Endothelial cell of umbilical vein (primary cell): ENCODE data around the gene GNG8.

ENCODE experiments used
- EZH2 ChIP-seq: IDR thresholded peaks from 2 replicates; pipeline ENCODE4 v1.6.1; 2012; ENCODE audit warnings: borderline replicate concordance, low read depth, mild to moderate bottlenecking, moderate library complexity, low read length, inconsistent platforms; ENCODE audit not compliant: severe bottlenecking
- JUN ChIP-seq: IDR thresholded peaks from 2 replicates; pipeline ENCODE4 v1.6.1; 2011; ENCODE audit warnings: borderline replicate concordance, low read depth; ENCODE audit not compliant: insufficient read length, insufficient read depth
- POLR2A ChIP-seq: IDR thresholded peaks from 2 replicates; pipeline ENCODE4 v1.6.1; 2012; ENCODE audit warnings: low read depth, mild to moderate bottlenecking, control low read depth, low read length
- TF ChIP-seq, protein P1 (sequence below), 2 donors: IDR thresholded peaks; 1 replicate in 1 of 2; 2 replicates in 1 of 2; pipeline ENCODE4 v1.5.1; 2011; ENCODE audit warnings: low read length in 2 of 2, mild to moderate bottlenecking in 2 of 2, moderate library complexity in 2 of 2, control low read depth in 1 of 2, inconsistent platforms in 1 of 2, low read depth in 1 of 2; ENCODE audit not compliant: insufficient read depth in 1 of 2; ENCODE audit errors: extremely low read depth in 1 of 2

DNA sequence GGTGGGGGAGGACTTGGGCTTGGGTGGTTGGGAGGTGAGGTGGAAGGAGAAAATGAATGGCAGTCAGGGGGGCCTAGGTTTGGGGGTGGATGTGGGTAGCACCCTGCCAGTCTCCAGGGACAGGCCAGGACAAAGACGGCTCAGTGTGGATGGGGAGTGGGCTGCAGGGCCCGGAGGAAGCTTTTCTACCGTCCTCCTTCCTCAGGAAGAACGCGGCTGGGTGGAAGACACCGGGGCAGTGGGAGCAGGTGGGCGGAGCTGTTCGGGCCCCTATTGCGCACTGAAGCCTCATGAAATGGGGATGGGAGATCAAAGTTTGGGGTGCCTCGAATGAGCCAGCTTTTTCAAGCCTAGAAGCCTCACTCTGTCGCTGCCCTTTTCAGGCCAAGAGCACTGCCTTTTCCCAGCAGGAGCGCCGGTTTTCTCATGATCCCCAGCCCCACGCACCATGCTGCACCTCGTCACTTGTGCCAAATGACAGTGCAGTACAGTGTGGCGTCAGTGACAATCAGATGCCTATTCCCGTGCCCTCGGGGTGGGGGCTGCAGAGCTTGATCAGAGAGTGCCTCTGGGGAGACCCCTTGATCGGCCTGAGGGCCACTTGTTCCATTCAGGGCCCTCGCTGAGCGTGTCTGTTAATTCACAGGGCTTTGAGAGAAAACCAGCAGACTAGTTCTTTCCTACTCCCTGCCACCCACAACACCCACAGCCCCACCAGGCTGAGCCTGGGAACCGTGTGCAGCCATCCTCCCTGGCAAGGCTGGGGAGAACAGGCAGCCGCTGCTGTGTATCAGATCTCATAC is 33.4 kb downstream of the GNG8 start:
- TF ChIP-seq EZH2 (no peak), POLR2A (no peak), JUN (no peak)
- TF ChIP-seq, protein P1, sequence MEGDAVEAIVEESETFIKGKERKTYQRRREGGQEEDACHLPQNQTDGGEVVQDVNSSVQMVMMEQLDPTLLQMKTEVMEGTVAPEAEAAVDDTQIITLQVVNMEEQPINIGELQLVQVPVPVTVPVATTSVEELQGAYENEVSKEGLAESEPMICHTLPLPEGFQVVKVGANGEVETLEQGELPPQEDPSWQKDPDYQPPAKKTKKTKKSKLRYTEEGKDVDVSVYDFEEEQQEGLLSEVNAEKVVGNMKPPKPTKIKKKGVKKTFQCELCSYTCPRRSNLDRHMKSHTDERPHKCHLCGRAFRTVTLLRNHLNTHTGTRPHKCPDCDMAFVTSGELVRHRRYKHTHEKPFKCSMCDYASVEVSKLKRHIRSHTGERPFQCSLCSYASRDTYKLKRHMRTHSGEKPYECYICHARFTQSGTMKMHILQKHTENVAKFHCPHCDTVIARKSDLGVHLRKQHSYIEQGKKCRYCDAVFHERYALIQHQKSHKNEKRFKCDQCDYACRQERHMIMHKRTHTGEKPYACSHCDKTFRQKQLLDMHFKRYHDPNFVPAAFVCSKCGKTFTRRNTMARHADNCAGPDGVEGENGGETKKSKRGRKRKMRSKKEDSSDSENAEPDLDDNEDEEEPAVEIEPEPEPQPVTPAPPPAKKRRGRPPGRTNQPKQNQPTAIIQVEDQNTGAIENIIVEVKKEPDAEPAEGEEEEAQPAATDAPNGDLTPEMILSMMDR (IDR thresholded peaks at IDR 0.05; ENCODE audit: extremely low read depth in 1 of 2, insufficient read depth in 1 of 2, low read depth in 1 of 2, low read length in 2 of 2) = no peak
